Activated CD8-positive, alpha-beta T cell treated with anti-CD3 and anti-CD28 coated beads for 36 hours (primary cell): Measurements from ENCODE around the gene IFNAR2. TPM values are rescaled to one million over a fixed set of nuclear protein-coding genes. Genes with fewer than 3 reads are reported as not detected.

Source experiments
- ATAC-seq: fragments of 200-7000 bp; cut with Tn5 transposase; one replicate; pipeline ENCODE4 v1.10.0; 2021; ENCODE audit warnings: mild to moderate bottlenecking, moderate library complexity
- CTCF ChIA-PET: fragments of 350-600 bp; sonication (Branson Sonifier 250); formaldehyde crosslinking; loops from one replicate; lab custom pipeline; 2021; ENCODE audit warnings: antibody characterized with exemption; lab: Charles Lee
- POLR2A ChIA-PET: fragments of 350-600 bp; sonication (Branson Sonifier 250); formaldehyde crosslinking; loops from one replicate; lab custom pipeline; 2021; ENCODE audit warnings: antibody characterized with exemption; lab: Charles Lee
- DNase-seq: peaks from one replicate; pipeline ENCODE4 v3.0.0-alpha.2; 2020
- H3K27ac Mint-ChIP-seq: one replicate; pipeline ENCODE4 v1.8.0; 2021; ENCODE audit warnings: mild to moderate bottlenecking, mixed read lengths
- H3K27me3 Mint-ChIP-seq: one replicate; pipeline ENCODE4 v1.8.0; 2021; ENCODE audit warnings: mixed read lengths
- H3K36me3 Mint-ChIP-seq: one replicate; pipeline ENCODE4 v1.8.0; 2021; ENCODE audit warnings: low read depth, mixed read lengths
- H3K4me1 Mint-ChIP-seq: one replicate; pipeline ENCODE4 v1.8.0; 2021; ENCODE audit warnings: low read depth, mixed read lengths
- H3K4me3 Mint-ChIP-seq: one replicate; pipeline ENCODE4 v1.8.0; 2021; ENCODE audit warnings: mild to moderate bottlenecking, moderate library complexity, mixed read lengths
- H3K9me3 Mint-ChIP-seq: one replicate; pipeline ENCODE4 v1.8.0; 2021; ENCODE audit warnings: mixed read lengths
- CTCF ChIP-seq: fragments of 200-600 bp; IDR thresholded peaks from one replicate; pipeline ENCODE4 v1.8.0; 2022; ENCODE audit warnings: antibody characterized with exemption, mild to moderate bottlenecking
- intact Hi-C: fragments of 100-400 bp; cut with micrococcal nuclease; formaldehyde crosslinking; loops from one replicate; pipeline ENCODE4 v1.10.0; 2022
- total RNA-seq, 2 experiments: library from RNA; stranded (reverse); gene quantifications; one replicate each; pipeline ENCODE4 v1.2.3, GENCODE V29; 2021

IFNAR2 gene
- total RNA-seq, 2 experiments from 2014 or later = 34.3 to 38.6 TPM

GRCh38 chr21:33273044-33273443 lies 43.3 kb downstream of the IFNAR2 start:
- CTCF ChIA-PET = no interaction called here
- H3K27ac Mint-ChIP-seq = no peak overlapping the region
- no peaks in the 10 kb centered on the region for H3K9me3 Mint-ChIP-seq
- ATAC-seq (no peak), DNase-seq (no peak)
- no peak overlapping the region for H3K4me3 Mint-ChIP-seq
- TF ChIP-seq CTCF = no peak
- peaks cover 34% of the 10 kb centered on the region for H3K4me1 Mint-ChIP-seq
- no peaks in the 10 kb centered on the region for H3K27me3 Mint-ChIP-seq
- POLR2A ChIA-PET = no interaction called here
- peaks cover 55% of the 10 kb centered on the region for H3K36me3 Mint-ChIP-seq
- intact Hi-C loops = no loop called here

- no peaks in the 10 kb centered on the region for H3K27me3 Mint-ChIP-seq
- ATAC-seq (no peak), DNase-seq (no peak)
- no peak overlapping the region for H3K27ac Mint-ChIP-seq
- TF ChIP-seq CTCF = no peak
- H3K36me3 Mint-ChIP-seq = peaks cover 55% of the 10 kb centered on the region
- CTCF ChIA-PET = interaction anchor here (1.1 to 1.6 kb wide), 2 partner anchors 9 to 81 kb away, joined by 3 to 5 read pairs; no protein-coding TSS in a partner anchor
- peaks cover 6% of the 10 kb centered on the region for H3K9me3 Mint-ChIP-seq
- POLR2A ChIA-PET = interaction anchor here (1.0 kb wide), 1 partner anchor 13 kb away, joined by 3 read pairs; no protein-coding TSS in a partner anchor
- intact Hi-C loops = no loop called here
- no peak overlapping the region for H3K4me3 Mint-ChIP-seq
- peaks cover 2% of the 10 kb centered on the region for H3K4me1 Mint-ChIP-seq
Observed at GRCh38 chr21:33278721-33279120, 49.0 kb downstream of the IFNAR2 start.

GRCh38 chr21:33279330-33279820 lies 49.6 kb downstream of the IFNAR2 start:
- no peaks in the 10 kb centered on the region for H3K27me3 Mint-ChIP-seq
- ChIA-PET POLR2A (interaction anchor here (1.0 kb wide), 1 partner anchor 13 kb away, joined by 3 read pairs; no protein-coding TSS in a partner anchor), CTCF (interaction anchor here (0.6 to 1.1 kb wide), 3 partner anchors 9 to 326 kb away, joined by 3 read pairs; no protein-coding TSS in a partner anchor)
- peaks cover 6% of the 10 kb centered on the region for H3K9me3 Mint-ChIP-seq
- no peak for DNase-seq
- intact Hi-C loops = no loop called here
- H3K4me3 Mint-ChIP-seq = no peak overlapping the region
- ATAC-seq = no peak
- H3K4me1 Mint-ChIP-seq = peaks cover under 1% of the 10 kb centered on the region
- no peak overlapping the region for H3K27ac Mint-ChIP-seq
- peaks cover 56% of the 10 kb centered on the region for H3K36me3 Mint-ChIP-seq
- TF ChIP-seq CTCF = no peak

Other genes with a start within 250 kb of the IFNAR2 start
- not detected for gene OLIG2, start 204.0 kb upstream of the IFNAR2 start, total RNA-seq
- under 1 TPM in 1 of 2 experiments, not detected in 1; 0.61 TPM for gene OLIG1, start 159.8 kb upstream of the IFNAR2 start, total RNA-seq
- 10 to 100 TPM; 25.0 to 30.5 TPM for gene IL10RB, start 36.4 kb downstream of the IFNAR2 start, total RNA-seq
- gene IFNAR1, start 95.0 kb downstream of the IFNAR2 start, total RNA-seq = 10 to 100 TPM; 25.6 to 30.3 TPM
- gene IFNGR2, start 173.5 kb downstream of the IFNAR2 start, total RNA-seq = 1 to 10 TPM; 7.8 to 9.8 TPM